NOMO-1 treated with DMSO at 0.1 percent for 48 hours (cell line): ENCODE data around the gene TEC.

Experiments
- DNase-seq: peaks from one replicate; lab custom pipeline; 2025; ENCODE audit not compliant: unreplicated experiment; lab: John Stamatoyannopoulos, UW

Gene TEC

GRCh38 chr4:48127682-48128404, 141.8 kb downstream of the TEC start:
- DNase-seq = peak; percentile 65

- DNase-seq = no peak
These were observed 142.4 kb downstream of the TEC start for GRCh38 chr4:48127231-48127630.

GRCh38 chr4:48126621-48127020, 143.0 kb downstream of the TEC start:
- DNase-seq = no peak

- DNase-seq = no peak
These were observed 144.8 kb downstream of the TEC start for GRCh38 chr4:48124870-48125269.

GRCh38 chr4:48122756-48123155, 146.9 kb downstream of the TEC start:
- DNase-seq = no peak

GRCh38 chr4:48121180-48121579, 148.5 kb downstream of the TEC start:
- DNase-seq = no peak

GRCh38 chr4:48120132-48120531, 149.5 kb downstream of the TEC start:
- no peak for DNase-seq

GRCh38 chr4:48119646-48120045, 150.0 kb downstream of the TEC start:
- DNase-seq = no peak

- DNase-seq = no peak
These were observed 151.6 kb downstream of the TEC start for GRCh38 chr4:48118081-48118480.

- no peak for DNase-seq
These were observed 153.1 kb downstream of the TEC start for GRCh38 chr4:48116582-48116981.

GRCh38 chr4:48114412-48114811, 155.2 kb downstream of the TEC start:
- DNase-seq = no peak

- no peak for DNase-seq
These were observed 157.5 kb downstream of the TEC start for GRCh38 chr4:48112017-48112667.

- no peak for DNase-seq
These were observed 159.1 kb downstream of the TEC start for GRCh38 chr4:48110452-48110978.

- DNase-seq = peak; percentile 33
These were observed 160.0 kb downstream of the TEC start for GRCh38 chr4:48109413-48110263.

GRCh38 chr4:48108309-48109073, 161.1 kb downstream of the TEC start:
- no peak for DNase-seq

- DNase-seq = no peak
These were observed 164.4 kb downstream of the TEC start for GRCh38 chr4:48105230-48105629.

GRCh38 chr4:48103483-48104139, 166.0 kb downstream of the TEC start:
- DNase-seq = no peak

- DNase-seq = no peak
These were observed 167.3 kb downstream of the TEC start for GRCh38 chr4:48102303-48102702.

GRCh38 chr4:48100256-48100655, 169.4 kb downstream of the TEC start:
- DNase-seq = no peak

- DNase-seq = no peak
These were observed 174.2 kb downstream of the TEC start for GRCh38 chr4:48095441-48095840.
